ENCODE results near the gene SEH1L. TPM values are rescaled to one million over a fixed set of nuclear protein-coding genes. Genes with fewer than 3 reads are reported as not detected.

SEH1L gene
- total and polyA plus RNA-seq, 10 of the 15 experiments (the other 5 are each of a cell fraction or from before 2014, with no cell fraction given), result 27.5 to 109 (median 52.8) TPM

DNA sequence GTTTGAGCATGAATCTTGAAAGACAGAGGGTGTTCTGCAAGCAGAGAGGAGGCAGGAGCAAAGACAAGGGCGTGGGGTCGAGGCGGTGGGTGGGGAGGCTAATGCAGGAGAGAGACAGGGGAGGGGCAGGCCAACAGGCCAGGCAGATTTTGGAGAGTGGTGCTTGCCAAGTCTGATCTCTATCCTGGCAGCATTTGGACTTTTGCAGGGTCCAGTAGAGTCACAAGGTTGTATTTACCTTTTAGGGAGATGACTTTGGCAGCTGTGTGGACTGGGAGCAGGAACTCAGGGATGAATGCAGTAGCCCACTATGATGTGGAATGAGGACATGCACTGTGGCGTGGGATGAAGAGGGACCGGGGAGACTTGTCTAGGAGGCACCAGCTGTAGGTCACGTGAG lies 27.7 kb downstream of the SEH1L start:
- RAD21 ChIA-PET (ENCODE audit: unreplicated experiment), result no interaction called here
- Histone ChIP-seq H3K4me2 (ENCODE audit: control insufficient read depth, insufficient read depth) (no peak overlapping the region), H3K4me3 (no peak overlapping the region), H4K20me1 (ENCODE audit: control insufficient read depth, insufficient read depth) (no peaks in the 10 kb centered on the region), H3K79me2 (ENCODE audit: control insufficient read depth, insufficient read depth, low read length) (no peaks in the 10 kb centered on the region), H2AFZ (ENCODE audit: control insufficient read depth, low read depth, low read length) (no peak overlapping the region), H3K27me3 (replicated peaks in 1 of 2; ENCODE audit: control insufficient read depth in 2 of 2, insufficient read depth in 2 of 2, low read length in 1 of 2) (no peaks in the 10 kb centered on the region), H3K4me1 (ENCODE audit: control insufficient read depth, insufficient read depth, low read length) (no peaks in the 10 kb centered on the region), H3K9ac (ENCODE audit: control insufficient read depth, insufficient read depth, low read length) (no peak overlapping the region), H3K27ac (ENCODE audit: control insufficient read depth, insufficient read depth) (no peak overlapping the region), H3K9me3 (replicated peaks; ENCODE audit: control insufficient read depth, insufficient read depth, low read length) (no peaks in the 10 kb centered on the region), H3K36me3 (ENCODE audit: control insufficient read depth in 2 of 2, insufficient read depth in 2 of 2, low read length in 1 of 2) (peaks cover 12% of the 10 kb centered on the region in 2 experiments; a peak in 3 of 4 replicates)
- no peak for TF ChIP-seq CBX3 (IDR thresholded peaks at IDR 0.05; ENCODE audit: borderline replicate concordance, low read depth)
- no peak for TF ChIP-seq RELB (IDR thresholded peaks at IDR 0.05; ENCODE audit: low read depth)
- no peak for TF ChIP-seq ZNF592 (IDR thresholded peaks at IDR 0.05)
- TF ChIP-seq USF2 (IDR thresholded peaks at IDR 0.05; ENCODE audit: borderline replicate concordance, low read depth, low read length), result no peak
- TF ChIP-seq HDAC6 (IDR thresholded peaks at IDR 0.05; ENCODE audit: unreplicated experiment), result no peak
- no peak for TF ChIP-seq NFYB (IDR thresholded peaks at IDR 0.05; ENCODE audit: insufficient read depth, low read depth, low read length)
- no peak for TF ChIP-seq ETV6 (conservative IDR thresholded peaks at IDR 0.05 in 1 of 2, IDR thresholded peaks at IDR 0.05 in 1 of 2; ENCODE audit: borderline replicate concordance in 1 of 2, low read depth in 1 of 2)
- intact Hi-C loops (cut with micrococcal nuclease; ENCODE audit: unreplicated experiment) (no loop called here), in situ Hi-C loops (cut with MboI) (no loop called here)
- no peak for FAIRE-seq
- POLR2A ChIA-PET, result no interaction called here
- CTCF ChIA-PET, result interaction anchor here (1.1 kb wide), 1 partner anchor 8 kb away, joined by 4 read pairs; no protein-coding TSS in a partner anchor
- DNase-seq (ENCODE audit: low read depth, low spot score), result no peak
- WGBS (ENCODE audit: insufficient coverage, insufficient replicate concordance, low lambda C conversion rate, missing lambda C conversion rate), result 98% methylated on average over 6 of the region's 6 CpGs
- no peak for ATAC-seq
- BruUV-seq (replicated peaks), result no TSS peak
- SMC1A ChIA-PET (ENCODE audit: uncharacterized antibody, unreplicated experiment), result interaction anchor here (1.2 kb wide), 1 partner anchor 13 kb away, joined by 4 read pairs; no protein-coding TSS in a partner anchor
